K562 (cell line): ENCODE data around the gene UCHL1. TPM values are rescaled to one million over a fixed set of nuclear protein-coding genes. Genes with fewer than 3 reads are reported as not detected.

Source experiments
- ATAC-seq: fragments of 200-7000 bp; cut with Tn5 transposase; 3 replicates; pipeline ENCODE4 v1.9.1; 2020; ENCODE audit warnings: moderate library complexity
- BruUV-seq: library from RNA; stranded (reverse); fragments of 400-500 nt; replicated peaks from 2 replicates; lab custom pipeline; 2021; lab: Mats Ljungman, UMichigan
- CTCF ChIA-PET: fragments of 300-600 bp; formaldehyde crosslinking; extraction: SDS; loops from one replicate; lab custom pipeline; 2021; ENCODE audit warnings: low intra/inter-chr PET ratio; lab: Yijun Ruan, JAX
- POLR2A ChIA-PET: fragments of 300-600, 350-650 bp; sonication (Branson Sonifier 250); formaldehyde crosslinking; extraction: SDS; loops from one replicate; lab custom pipeline; 2021; ENCODE audit warnings: antibody characterized with exemption, inconsistent platforms; lab: Yijun Ruan, JAX
- DNase-seq, 4 experiments: peaks; one replicate each; pipeline versions ENCODE4 v3.0.0 to v3.0.0-alpha.2; 2011 to 2018; ENCODE audit warnings: low spot score in 3 of 4, mixed read lengths in 3 of 4; ENCODE audit errors: extremely low read depth in 1 of 4
- FAIRE-seq: peaks from 2 replicates; lab custom pipeline; 2011; peaks lifted over from hg19 to GRCh38; lab: Jason Lieb, UNC
- H2AFZ ChIP-seq: 2 replicates; pipeline ENCODE4 v1.6.0; 2011; ENCODE audit warnings: low read depth, low read length, control low read depth, inconsistent platforms
- H3K27ac ChIP-seq: fragments of 200-600 bp; 3 replicates; pipeline ENCODE4 v1.8.0; 2011; ENCODE audit warnings: low read depth, mild to moderate bottlenecking, control low read depth, inconsistent platforms, low read length, moderate library complexity, mixed read lengths; ENCODE audit errors: extremely low read depth
- H3K27me3 ChIP-seq, 2 experiments: fragments of 300-600 bp in 1 of 2; 2 replicates in 1 of 2; 3 replicates in 1 of 2; pipeline versions ENCODE4 v1.6.0 to v1.8.0; 2011; ENCODE audit warnings: inconsistent platforms in 2 of 2, low read length in 2 of 2, mild to moderate bottlenecking in 1 of 2, mixed read lengths in 1 of 2, moderate library complexity in 1 of 2; ENCODE audit not compliant: control insufficient read depth in 2 of 2, insufficient read depth in 2 of 2
- H3K36me3 ChIP-seq: fragments of 300-600 bp; 3 replicates; pipeline ENCODE4 v1.8.0; 2011; ENCODE audit warnings: mild to moderate bottlenecking, low read length, inconsistent platforms; ENCODE audit not compliant: control insufficient read depth, insufficient read depth
- H3K4me1 ChIP-seq, 2 experiments: fragments of 200-600 bp in 1 of 2; replicated peaks in 1 of 2; 2 replicates in 1 of 2; 3 replicates in 1 of 2; pipeline versions ENCODE4 v1.5.1 to v1.8.0; 2011; ENCODE audit warnings: inconsistent platforms in 2 of 2, low read length in 2 of 2, mild to moderate bottlenecking in 1 of 2, mixed read lengths in 1 of 2, moderate library complexity in 1 of 2; ENCODE audit not compliant: control insufficient read depth in 2 of 2, insufficient read depth in 2 of 2
- H3K4me2 ChIP-seq: 2 replicates; pipeline ENCODE4 v1.6.1; 2011; ENCODE audit warnings: low read length, control low read depth, inconsistent platforms, mixed read lengths; ENCODE audit not compliant: insufficient read depth
- H3K4me3 ChIP-seq: fragments of 200-600 bp; sonication (generic), shearing (Covaris generic); 2 replicates; pipeline ENCODE4 v1.5.1; 2016; ENCODE audit warnings: control low read depth, inconsistent platforms
- H3K79me2 ChIP-seq: fragments of 200-600 bp; 3 replicates; pipeline ENCODE4 v1.8.0; 2011; ENCODE audit warnings: low read length, inconsistent platforms; ENCODE audit not compliant: control insufficient read depth, insufficient read depth
- H3K9ac ChIP-seq, 2 experiments: 2 replicates each; pipeline versions ENCODE4 v1.6.0 to v1.6.1; 2011; ENCODE audit warnings: low read depth in 2 of 2, low read length in 2 of 2, control low read depth in 1 of 2, inconsistent platforms in 1 of 2, mild to moderate bottlenecking in 1 of 2, mixed read lengths in 1 of 2; ENCODE audit not compliant: insufficient read depth in 1 of 2
- H3K9me1 ChIP-seq: one replicate; pipeline ENCODE4 v1.6.0; 2011; ENCODE audit warnings: inconsistent platforms, mild to moderate bottlenecking, low read length, moderate library complexity; ENCODE audit not compliant: control insufficient read depth, insufficient read depth
- H3K9me3 ChIP-seq: replicated peaks from 2 replicates; pipeline ENCODE4 v1.5.1; 2011; ENCODE audit warnings: low read depth, low read length, inconsistent platforms; ENCODE audit not compliant: control insufficient read depth, insufficient read depth
- H4K20me1 ChIP-seq: replicated peaks from 2 replicates; pipeline ENCODE4 v1.6.1; 2011; ENCODE audit warnings: low read length, inconsistent platforms, mixed read lengths; ENCODE audit not compliant: control insufficient read depth, insufficient read depth
- ATF6 ChIP-seq: sonication (generic); formaldehyde crosslinking; IDR thresholded peaks from 2 replicates; pipeline ENCODE4 v1.4.0; 2020; ENCODE audit warnings: mild to moderate bottlenecking, missing genetic modification reagents
- IRF2 ChIP-seq: sonication (generic); formaldehyde crosslinking; IDR thresholded peaks from 2 replicates; pipeline ENCODE4 v1.8.1; 2022; ENCODE audit warnings: mild to moderate bottlenecking, missing genetic modification reagents
- IRF9 ChIP-seq: fragments of 450-650 bp; IDR thresholded peaks from 2 replicates; pipeline ENCODE4 v1.6.1; 2016; ENCODE audit warnings: missing biosample characterization, missing genetic modification characterization
- NCOA4 ChIP-seq: fragments of 450-650 bp; IDR thresholded peaks from 2 replicates; pipeline ENCODE4 v1.6.1; 2018; ENCODE audit warnings: mild to moderate bottlenecking; ENCODE audit not compliant: partially characterized antibody
- NFE2 ChIP-seq: IDR thresholded peaks from 2 replicates; pipeline ENCODE4 v1.6.1; 2014; ENCODE audit warnings: antibody characterized with exemption, low read depth
- POLR2A ChIP-seq: fragments of 450-650 bp; conservative IDR thresholded peaks from 2 replicates; pipeline ENCODE4 v1.6.1; 2016
- RCOR1 ChIP-seq, 2 experiments: IDR thresholded peaks; 2 replicates each; pipeline ENCODE4 v1.6.1; 2012; ENCODE audit warnings: low read depth in 2 of 2, low read length in 2 of 2, borderline replicate concordance in 1 of 2, improper control_type of control experiment in 1 of 2
- SAP30 ChIP-seq: fragments of 200-600 bp; sonication (generic); IDR thresholded peaks from 2 replicates; pipeline ENCODE4 v1.6.1; 2012; ENCODE audit warnings: borderline replicate concordance, low read depth, mild to moderate bottlenecking, moderate library complexity, low read length, control low read depth, inconsistent platforms; ENCODE audit not compliant: insufficient read depth, poor library complexity, severe bottlenecking
- SREBF2 ChIP-seq: sonication (generic); formaldehyde crosslinking; IDR thresholded peaks from 2 replicates; pipeline ENCODE4 v1.4.0; 2020; ENCODE audit warnings: mild to moderate bottlenecking, missing genetic modification reagents
- TAL1 ChIP-seq: fragments of 450-650 bp; IDR thresholded peaks from 2 replicates; pipeline ENCODE4 v1.6.1; 2016; ENCODE audit warnings: mild to moderate bottlenecking
- TBL1XR1 ChIP-seq, 2 experiments: IDR thresholded peaks; 2 replicates each; pipeline ENCODE4 v1.6.1; 2012; ENCODE audit warnings: improper control_type of control experiment in 2 of 2, low read length in 2 of 2, mild to moderate bottlenecking in 1 of 2
- ZBTB12 ChIP-seq: fragments of 250-450 bp; sonication (Bioruptor Pico); IDR thresholded peaks from 2 replicates; pipeline ENCODE4 v1.4.0; 2020
- ZFP91 ChIP-seq: sonication (generic); formaldehyde crosslinking; IDR thresholded peaks from 2 replicates; pipeline ENCODE4 v1.8.0; 2022; ENCODE audit warnings: mild to moderate bottlenecking, missing genetic modification reagents
- ZNF23 ChIP-seq: fragments of 250-450 bp; sonication (Bioruptor Pico); IDR thresholded peaks from 2 replicates; pipeline ENCODE4 v1.4.0; 2020; ENCODE audit warnings: mild to moderate bottlenecking
- ZNF695 ChIP-seq: fragments of 450-650 bp; formaldehyde crosslinking; IDR thresholded peaks from 2 replicates; pipeline ENCODE4 v1.4.0; 2020; ENCODE audit warnings: mild to moderate bottlenecking, moderate library complexity
- WGBS: fragments of 100-300 bp; shearing (Covaris generic); methylation state at CpG from one replicate; pipeline ENCODE4 v1.1.6; 2016; ENCODE audit warnings: low coverage, mixed read lengths; ENCODE audit not compliant: insufficient coverage; ENCODE audit errors: missing lambda C conversion rate; 5-methylcytosine and 5-hydroxymethylcytosine counted together
- in situ Hi-C: fragments of 300-500 bp; cut with MboI; formaldehyde crosslinking; loops from 4 replicates; pipeline ENCODE4 v1.15.0; 2018; ENCODE audit warnings: inconsistent platforms, mixed read lengths
- intact Hi-C: fragments of 100-400 bp; cut with micrococcal nuclease; formaldehyde crosslinking; loops from 2 replicates; pipeline ENCODE4 v1.14.2; 2022
- polyA plus RNA-seq, 8 experiments: library from polyadenylated mRNA; depleted of rRNA in 4 of 8; stranded (reverse) in 5 of 8; unstranded in 3 of 8; fragments of >200 nt; fragmentation: Nextera tagmentation in 2 of 8; fragmentation: Illumina TruSeq in 1 of 8; extraction: Ambion mirVana in 2 of 8; extraction: Trizol in 1 of 8; gene quantifications; 2 replicates each; pipeline versions ENCODE4 v1.2.1 to v1.2.3, GENCODE V29; 2011 to 2014; ENCODE audit warnings: inconsistent platforms in 1 of 8, missing spikeins in 1 of 8
- total RNA-seq, 7 experiments: library from RNA; depleted of rRNA in 6 of 7; stranded (reverse); fragments of >200 nt in 6 of 7; fragmentation: Illumina TruSeq in 2 of 7; extraction: Trizol in 2 of 7; gene quantifications; 2 replicates each; pipeline versions ENCODE4 v1.2.1 to v1.2.3, GENCODE V29; 2011 to 2021; ENCODE audit warnings: low replicate concordance in 1 of 7
- TF ChIP-seq, protein P1 (sequence below): fragments of 250-450 bp; sonication (Bioruptor Pico); IDR thresholded peaks from 2 replicates; pipeline ENCODE4 v1.4.0; 2020; ENCODE audit warnings: mild to moderate bottlenecking, moderate library complexity

UCHL1 gene
- total and polyA plus RNA-seq, 9 of the 15 experiments (the other 6 are each of a cell fraction or from before 2014, with no cell fraction given), result 0.42 TPM; not detected in 8

GRCh38 chr4:41256131-41256739, 493 bp upstream of the UCHL1 start:
- Histone ChIP-seq H3K9me1 (no peaks in the 10 kb centered on the region), H3K79me2 (no peaks in the 10 kb centered on the region), H3K4me2 (no peak overlapping the region), H3K4me3 (no peak overlapping the region), H3K27me3 (peaks cover 0 to 8% of the 10 kb centered on the region in 2 experiments; a peak in 2 of 5 replicates), H3K9ac (no peak overlapping the region), H3K9me3 (no peaks in the 10 kb centered on the region), H4K20me1 (no peaks in the 10 kb centered on the region), H2AFZ (no peak overlapping the region), H3K36me3 (no peaks in the 10 kb centered on the region), H3K4me1 (no peaks in the 10 kb centered on the region; a peak in 1 of 5 replicates), H3K27ac (no peak overlapping the region)
- TF ChIP-seq ZNF695 (CRISPR knock-in tag) (no peak), ZFP91 (CRISPR knock-in tag) (no peak), IRF2 (CRISPR knock-in tag) (no peak), ZNF23 (CRISPR knock-in tag) (no peak), NFE2 (no peak), SREBF2 (CRISPR knock-in tag) (no peak), TBL1XR1 (IDR thresholded peaks at IDR 0.05; ENCODE audit: low read length in 2 of 2) (no peak), IRF9 (tag) (no peak), ZBTB12 (CRISPR knock-in tag) (no peak), TAL1 (no peak), SAP30 (no peak), ATF6 (CRISPR knock-in tag) (no peak), RCOR1 (IDR thresholded peaks at IDR 0.05; ENCODE audit: borderline replicate concordance in 1 of 2, low read depth in 2 of 2, low read length in 2 of 2) (no peak), POLR2A (no peak), NCOA4 (no peak)
- TF ChIP-seq, protein P1, sequence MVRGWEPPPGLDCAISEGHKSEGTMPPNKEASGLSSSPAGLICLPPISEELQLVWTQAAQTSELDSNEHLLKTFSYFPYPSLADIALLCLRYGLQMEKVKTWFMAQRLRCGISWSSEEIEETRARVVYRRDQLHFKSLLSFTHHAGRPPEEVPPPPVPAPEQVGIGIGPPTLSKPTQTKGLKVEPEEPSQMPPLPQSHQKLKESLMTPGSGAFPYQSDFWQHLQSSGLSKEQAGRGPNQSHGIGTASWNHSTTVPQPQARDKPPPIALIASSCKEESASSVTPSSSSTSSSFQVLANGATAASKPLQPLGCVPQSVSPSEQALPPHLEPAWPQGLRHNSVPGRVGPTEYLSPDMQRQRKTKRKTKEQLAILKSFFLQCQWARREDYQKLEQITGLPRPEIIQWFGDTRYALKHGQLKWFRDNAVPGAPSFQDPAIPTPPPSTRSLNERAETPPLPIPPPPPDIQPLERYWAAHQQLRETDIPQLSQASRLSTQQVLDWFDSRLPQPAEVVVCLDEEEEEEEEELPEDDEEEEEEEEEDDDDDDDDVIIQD, result no peak
- intact Hi-C loops, result no loop called here
- ChIA-PET CTCF (no interaction called here), POLR2A (no interaction called here)
- in situ Hi-C loops, result no loop called here
- DNase-seq (no peak), ATAC-seq (no peak), FAIRE-seq (no peak)
- no TSS peak for BruUV-seq
- 11% methylated on average over 12 of the region's 13 CpGs for WGBS
